WTC11 (cell line): ENCODE results near the gene KLHL8.

Experiments
- ATF3 ChIP-seq: sonication (generic); formaldehyde crosslinking; conservative IDR thresholded peaks from 2 replicates; pipeline ENCODE4 v1.8.1; 2022; ENCODE audit warnings: mild to moderate bottlenecking, missing genetic modification reagents
- CTCF ChIP-seq: fragments of 200-600 bp; IDR thresholded peaks from 2 replicates; pipeline ENCODE4 v1.8.0; 2022; ENCODE audit warnings: antibody characterized with exemption
- EMX1 ChIP-seq: fragments of 250-450 bp; sonication (Bioruptor Pico); IDR thresholded peaks from 2 replicates; pipeline ENCODE4 v1.8.0; 2021; ENCODE audit warnings: mild to moderate bottlenecking
- ESRRA ChIP-seq: sonication (generic); formaldehyde crosslinking; IDR thresholded peaks from 2 replicates; pipeline ENCODE4 v1.8.1; 2022; ENCODE audit warnings: mild to moderate bottlenecking, missing genetic modification reagents, borderline replicate concordance
- ETV6 ChIP-seq: sonication (generic); formaldehyde crosslinking; IDR thresholded peaks from 2 replicates; pipeline ENCODE4 v1.8.1; 2022; ENCODE audit warnings: mild to moderate bottlenecking, missing genetic modification reagents
- FOXJ3 ChIP-seq: sonication (generic); formaldehyde crosslinking; IDR thresholded peaks from 2 replicates; pipeline ENCODE4 v1.9.0; 2021; ENCODE audit warnings: missing genetic modification reagents, mild to moderate bottlenecking, borderline replicate concordance
- GRHL2 ChIP-seq: fragments of 250-450 bp; sonication (Bioruptor Pico); IDR thresholded peaks from 2 replicates; pipeline ENCODE4 v1.8.0; 2022; ENCODE audit warnings: mild to moderate bottlenecking, moderate library complexity; ENCODE audit not compliant: insufficient replicate concordance, severe bottlenecking
- MLX ChIP-seq: sonication (generic); formaldehyde crosslinking; IDR thresholded peaks from 2 replicates; pipeline ENCODE4 v1.8.1; 2023; ENCODE audit warnings: mild to moderate bottlenecking, missing genetic modification reagents, moderate library complexity
- TP53 ChIP-seq: sonication (generic); formaldehyde crosslinking; IDR thresholded peaks from 2 replicates; pipeline ENCODE4 v1.8.1; 2023; ENCODE audit warnings: mild to moderate bottlenecking, missing genetic modification reagents
- ZBTB21 ChIP-seq: sonication (generic); formaldehyde crosslinking; IDR thresholded peaks from 2 replicates; pipeline ENCODE4 v1.8.1; 2023; ENCODE audit warnings: mild to moderate bottlenecking, missing genetic modification reagents, borderline replicate concordance
- ZNF121 ChIP-seq: sonication (generic); formaldehyde crosslinking; IDR thresholded peaks from 2 replicates; pipeline ENCODE4 v1.8.0; 2023; ENCODE audit warnings: missing genetic modification reagents
- ZNF423 ChIP-seq: fragments of 250-450 bp; sonication (Bioruptor Pico); IDR thresholded peaks from 2 replicates; pipeline ENCODE4 v2.1.2; 2022; ENCODE audit warnings: mild to moderate bottlenecking, moderate library complexity

GRCh38 chr4:87235020-87235671 lies 14.7 kb upstream of the KLHL8 start:
- no peak for TF ChIP-seq CTCF
- no peak for TF ChIP-seq ZBTB21 (CRISPR knock-in tag)
- no peak for TF ChIP-seq TP53 (CRISPR knock-in tag)
- no peak for TF ChIP-seq MLX (CRISPR knock-in tag)
- no peak for TF ChIP-seq ESRRA (CRISPR knock-in tag)
- no peak for TF ChIP-seq ZNF423 (CRISPR knock-in tag)
- no peak for TF ChIP-seq FOXJ3 (CRISPR knock-in tag)
- no peak for TF ChIP-seq ZNF121 (CRISPR knock-in tag)
- TF ChIP-seq GRHL2 = no peak
- no peak for TF ChIP-seq ATF3 (CRISPR knock-in tag)
- no peak for TF ChIP-seq EMX1 (CRISPR knock-in tag)
- no peak for TF ChIP-seq ETV6 (CRISPR knock-in tag)
